Activated naive CD8-positive, alpha-beta T cell treated with anti-CD3 and anti-CD28 coated beads, Interleukin-2, amount 10 ng/mL, durations not matched to agents 7 days and 5 days (primary cell): ENCODE measurements around the gene COL18A1. TPM values are rescaled to one million over a fixed set of nuclear protein-coding genes. Genes with fewer than 3 reads are reported as not detected.
A peak's percentile ranks its signal among the peaks of the same experiment; 100 is the strongest.

ENCODE experiments used
- ATAC-seq: fragments of 150-1000 bp; cut with Tn5 transposase; one replicate; pipeline ENCODE4 v1.10.0; 2021; ENCODE audit warnings: low read depth, moderate library complexity
- POLR2A ChIA-PET: fragments of 350-600 bp; sonication (Branson Sonifier 250); formaldehyde crosslinking; loops from one replicate; lab custom pipeline; 2021; ENCODE audit warnings: antibody characterized with exemption; lab: Charles Lee
- DNase-seq: peaks from one replicate; pipeline ENCODE4 v3.0.0; 2021
- H3K27ac Mint-ChIP-seq: one replicate; pipeline ENCODE4 v1.8.0; 2022; ENCODE audit warnings: mild to moderate bottlenecking, mixed read lengths
- H3K27me3 Mint-ChIP-seq: one replicate; pipeline ENCODE4 v1.8.0; 2022; ENCODE audit warnings: mild to moderate bottlenecking, moderate library complexity, mixed read lengths
- H3K36me3 Mint-ChIP-seq: one replicate; pipeline ENCODE4 v1.8.0; 2021; ENCODE audit warnings: mild to moderate bottlenecking, mixed read lengths
- H3K4me1 Mint-ChIP-seq: one replicate; pipeline ENCODE4 v1.8.0; 2021; ENCODE audit warnings: mixed read lengths
- H3K4me3 Mint-ChIP-seq: one replicate; pipeline ENCODE4 v1.8.0; 2022; ENCODE audit warnings: mild to moderate bottlenecking, moderate library complexity, mixed read lengths
- H3K9me3 Mint-ChIP-seq: one replicate; pipeline ENCODE4 v1.8.0; 2021; ENCODE audit warnings: mixed read lengths
- total RNA-seq, 2 experiments: library from RNA; stranded (reverse); gene quantifications; one replicate each; pipeline ENCODE4 v1.2.3, GENCODE V29; 2021

COL18A1 gene
- total RNA-seq, 2 experiments from 2014 or later, result 12.5 to 12.8 TPM

DNA sequence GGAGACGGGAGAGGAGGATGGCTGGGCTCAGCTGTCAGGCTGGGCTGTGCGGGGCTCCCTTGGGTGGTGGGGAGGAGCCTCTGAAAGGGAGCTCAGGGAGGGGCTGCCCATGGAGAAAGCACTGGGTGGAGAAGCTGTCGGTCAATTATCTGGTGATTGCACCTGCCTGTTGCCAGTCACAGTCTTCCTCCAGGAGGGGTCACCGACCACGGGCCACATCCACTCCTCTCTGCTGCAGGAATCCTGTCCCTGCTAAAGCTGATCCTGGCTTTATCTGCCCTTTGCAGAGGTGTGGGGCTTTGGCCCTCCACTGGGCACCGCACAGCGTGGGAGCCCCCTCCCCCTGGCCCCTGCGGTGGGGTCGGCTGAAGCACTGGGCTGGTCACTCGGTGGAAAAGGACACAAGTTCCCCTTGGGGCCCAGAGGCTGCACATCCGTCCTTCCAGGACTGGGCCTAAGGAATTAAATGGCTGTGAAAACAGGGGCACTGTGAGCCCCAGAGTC lies 21.8 kb upstream of the COL18A1 start:
- ATAC-seq (no peak), DNase-seq (peak; percentile 6)
- H3K36me3 Mint-ChIP-seq, result no peaks in the 10 kb centered on the region
- H3K27me3 Mint-ChIP-seq, result peaks cover 4% of the 10 kb centered on the region
- no peak overlapping the region for H3K27ac Mint-ChIP-seq
- H3K4me1 Mint-ChIP-seq, result no peaks in the 10 kb centered on the region
- H3K9me3 Mint-ChIP-seq, result no peaks in the 10 kb centered on the region
- H3K4me3 Mint-ChIP-seq, result no peak overlapping the region
- POLR2A ChIA-PET, result no interaction called here

DNA sequence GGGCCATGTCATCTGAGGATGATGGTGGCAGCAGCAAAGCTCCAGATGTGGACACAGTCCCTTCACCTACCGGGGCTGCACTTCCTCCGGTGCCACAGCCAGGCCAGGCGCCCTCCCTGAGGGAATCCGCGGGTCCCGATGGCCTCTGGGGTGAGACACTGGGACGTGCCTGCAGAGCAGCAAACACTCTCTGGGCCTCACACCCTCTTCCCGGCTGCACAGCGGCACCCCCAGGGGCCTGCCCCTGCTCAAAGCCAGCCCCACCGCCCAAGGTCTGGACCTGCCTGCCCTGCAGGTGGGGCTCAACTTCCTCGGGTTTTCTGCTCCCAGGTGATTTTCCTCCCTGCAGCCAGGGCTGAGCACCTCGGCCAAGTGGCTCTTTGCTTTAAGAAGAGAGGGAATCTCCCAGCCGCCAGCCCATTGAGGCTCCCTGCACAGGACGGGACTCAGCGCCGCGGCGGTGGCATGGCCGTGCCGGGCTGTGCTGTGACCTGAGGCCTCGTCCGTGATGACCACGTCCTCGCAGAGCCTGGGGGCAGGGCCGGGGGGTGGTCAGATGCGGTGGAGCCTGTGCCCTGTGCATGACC lies 21.3 kb upstream of the COL18A1 start:
- DNase-seq (peak; percentile 25), ATAC-seq (no peak)
- no peak overlapping the region for H3K4me3 Mint-ChIP-seq
- H3K9me3 Mint-ChIP-seq, result no peaks in the 10 kb centered on the region
- POLR2A ChIA-PET, result no interaction called here
- no peaks in the 10 kb centered on the region for H3K27me3 Mint-ChIP-seq
- no peak overlapping the region for H3K27ac Mint-ChIP-seq
- no peaks in the 10 kb centered on the region for H3K4me1 Mint-ChIP-seq
- no peaks in the 10 kb centered on the region for H3K36me3 Mint-ChIP-seq

DNA sequence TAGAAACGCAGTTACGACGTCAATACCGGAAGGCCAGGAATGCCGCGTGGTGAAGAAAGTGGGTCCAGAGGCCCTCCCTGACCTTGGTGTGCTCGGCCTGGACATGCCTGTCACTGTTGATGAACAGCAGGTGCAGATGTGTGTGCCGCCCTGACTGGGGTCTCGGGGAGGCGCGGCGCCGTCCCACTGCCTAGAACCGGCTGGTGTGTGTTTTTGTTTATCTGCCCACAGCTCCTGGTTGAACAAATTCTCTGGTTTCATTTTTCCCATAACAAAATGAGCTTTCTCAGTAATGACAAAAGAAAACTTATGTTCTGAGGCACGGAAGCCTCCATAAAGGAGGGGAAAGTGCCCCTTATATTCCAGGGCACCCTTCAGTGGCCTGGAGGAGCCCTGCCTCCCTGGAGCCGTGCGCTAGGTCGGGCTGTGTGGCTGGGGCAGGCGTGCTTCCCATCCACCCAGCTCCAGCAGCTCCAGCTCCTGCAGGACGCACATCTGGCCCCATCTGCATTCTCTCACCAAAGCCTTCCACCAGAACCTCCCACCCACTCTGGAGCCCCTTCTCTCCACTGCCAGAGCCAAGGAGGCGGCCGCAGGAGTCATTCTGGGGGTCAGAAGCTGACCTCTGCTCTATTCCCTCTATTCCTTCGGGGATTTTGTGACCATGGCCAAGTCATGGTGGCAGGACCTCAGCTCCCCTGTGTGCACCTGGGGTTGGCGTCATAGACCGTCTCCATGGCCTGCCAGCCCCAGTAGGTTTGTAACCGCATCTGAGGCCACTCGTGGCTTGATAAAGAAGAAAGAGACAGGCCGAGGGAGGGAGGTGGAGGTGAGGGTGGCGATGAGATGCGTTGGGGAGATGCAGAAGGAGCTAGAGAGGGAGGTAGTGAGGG lies 20.1 kb upstream of the COL18A1 start:
- Mint-ChIP-seq H3K36me3 (no peaks in the 10 kb centered on the region), H3K4me1 (no peaks in the 10 kb centered on the region)

DNA sequence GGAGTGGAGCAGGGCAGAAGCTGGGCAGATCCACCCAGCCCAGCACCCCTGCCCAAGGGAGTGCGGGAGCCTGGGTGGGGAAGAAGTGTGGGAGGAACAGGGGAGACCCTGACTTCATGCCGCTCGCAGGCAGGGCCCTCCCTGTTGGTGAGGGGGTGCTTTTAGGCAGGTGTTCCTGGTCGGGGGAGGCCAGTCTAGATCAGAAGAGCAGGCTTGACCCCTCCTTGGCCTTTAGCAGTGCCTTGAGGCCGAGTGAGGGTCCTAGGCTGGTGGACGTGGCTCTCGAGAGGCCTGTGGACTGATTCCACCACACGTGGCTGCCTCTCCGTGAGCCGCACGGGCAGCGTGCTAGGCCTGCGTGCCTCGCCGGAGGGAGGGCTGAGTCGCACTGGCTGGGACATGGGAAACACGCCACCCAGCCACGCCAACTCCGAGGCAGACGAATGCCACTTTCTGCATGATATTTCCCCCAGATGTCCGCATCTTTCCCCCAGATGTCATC lies 19.4 kb upstream of the COL18A1 start:
- no peaks in the 10 kb centered on the region for H3K4me1 Mint-ChIP-seq
- H3K27ac Mint-ChIP-seq, result no peak overlapping the region
- no peaks in the 10 kb centered on the region for H3K27me3 Mint-ChIP-seq
- peak; percentile 22 for DNase-seq
- no peak for ATAC-seq
- POLR2A ChIA-PET, result no interaction called here
- no peaks in the 10 kb centered on the region for H3K36me3 Mint-ChIP-seq
- H3K9me3 Mint-ChIP-seq, result no peaks in the 10 kb centered on the region
- H3K4me3 Mint-ChIP-seq, result no peak overlapping the region

More for the DNA sequence above, 20.1 kb upstream of the COL18A1 start:
- DNase-seq, result peak; percentile 20
- Mint-ChIP-seq H3K9me3 (no peaks in the 10 kb centered on the region), H3K27ac (no peak overlapping the region), H3K4me3 (no peak overlapping the region), H3K27me3 (no peaks in the 10 kb centered on the region)
- POLR2A ChIA-PET, result no interaction called here
- no peak for ATAC-seq

DNA sequence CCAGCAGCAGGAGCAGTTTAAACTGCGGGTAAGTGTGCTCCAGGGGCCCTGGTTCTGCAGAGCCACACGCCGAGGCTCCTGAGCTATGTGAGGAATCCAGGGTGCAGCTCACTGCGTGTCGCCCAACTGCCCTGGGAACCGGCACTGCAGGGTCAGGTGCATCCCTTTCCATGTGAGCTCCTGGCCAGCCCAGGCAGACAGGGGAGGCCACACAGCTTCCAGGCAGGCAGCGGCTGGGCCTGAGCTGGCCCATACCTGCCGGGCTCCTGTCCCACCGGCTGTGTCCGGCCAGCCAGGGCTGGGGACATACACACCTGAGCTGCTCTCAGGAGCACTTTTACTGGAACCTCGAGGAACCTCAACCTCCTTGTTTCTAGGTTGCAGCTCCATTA lies 18.6 kb upstream of the COL18A1 start:
- Mint-ChIP-seq H3K9me3 (no peaks in the 10 kb centered on the region), H3K27ac (no peak overlapping the region), H3K4me3 (no peak overlapping the region), H3K4me1 (no peaks in the 10 kb centered on the region), H3K27me3 (no peaks in the 10 kb centered on the region), H3K36me3 (no peaks in the 10 kb centered on the region)
- ATAC-seq (no peak), DNase-seq (peak; percentile 23)
- POLR2A ChIA-PET, result no interaction called here

DNA sequence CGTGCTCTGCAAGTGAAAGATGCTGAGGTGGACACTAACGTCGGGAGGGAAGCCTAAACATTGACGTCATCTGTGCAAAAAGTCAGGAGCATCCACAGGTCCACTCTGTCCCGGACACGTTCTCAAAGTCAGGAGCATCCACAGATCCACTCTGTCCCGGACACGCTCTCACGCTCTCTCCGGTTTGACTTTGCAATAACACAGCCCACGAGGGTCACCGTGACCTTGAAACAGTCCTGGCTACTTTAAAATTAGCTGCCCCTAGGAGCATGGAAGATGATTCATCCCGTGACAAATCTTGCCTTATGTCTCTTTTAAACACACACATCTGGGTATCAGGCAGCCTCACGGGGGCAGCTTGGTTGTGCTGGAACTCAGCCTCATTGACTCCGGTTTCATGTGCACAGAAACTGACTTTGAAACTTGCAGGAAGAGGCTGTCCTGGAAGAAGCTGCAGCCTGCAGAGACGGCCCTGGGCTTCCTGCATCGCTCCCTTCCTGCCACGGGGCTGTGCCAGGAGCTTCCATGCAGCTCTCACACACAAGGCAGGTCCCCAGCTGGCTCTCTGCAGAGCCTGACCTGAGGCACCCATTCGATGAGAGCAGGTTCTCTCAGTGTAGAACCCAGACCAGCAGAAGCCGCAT lies 18.1 kb upstream of the COL18A1 start:
- H3K4me1 Mint-ChIP-seq, result no peaks in the 10 kb centered on the region
- H3K36me3 Mint-ChIP-seq, result no peaks in the 10 kb centered on the region
- no peak overlapping the region for H3K27ac Mint-ChIP-seq
- peak; percentile 15 for DNase-seq
- POLR2A ChIA-PET, result no interaction called here
- no peaks in the 10 kb centered on the region for H3K27me3 Mint-ChIP-seq
- H3K4me3 Mint-ChIP-seq, result no peak overlapping the region
- H3K9me3 Mint-ChIP-seq, result no peaks in the 10 kb centered on the region
- no peak for ATAC-seq

DNA sequence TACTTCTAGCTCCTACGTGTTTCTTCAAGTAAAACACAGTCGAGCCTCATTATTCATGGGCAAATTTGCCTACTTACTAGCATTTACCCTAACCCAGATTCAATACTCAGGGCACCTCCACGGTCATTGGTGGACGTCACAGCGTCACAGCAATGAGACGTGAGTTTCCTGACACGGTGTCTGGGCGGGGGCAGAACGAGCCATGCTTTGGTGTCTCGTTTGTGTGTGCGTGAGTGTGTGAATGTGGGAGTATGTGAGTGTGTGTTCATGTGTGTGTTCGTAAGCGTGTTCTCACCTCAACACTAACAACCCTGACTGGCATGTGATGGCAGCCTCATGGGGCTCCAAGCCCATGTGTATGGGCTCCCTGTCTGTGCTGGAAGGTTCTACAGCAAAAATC lies 17.5 kb upstream of the COL18A1 start:
- H3K27me3 Mint-ChIP-seq, result no peaks in the 10 kb centered on the region

DNA sequence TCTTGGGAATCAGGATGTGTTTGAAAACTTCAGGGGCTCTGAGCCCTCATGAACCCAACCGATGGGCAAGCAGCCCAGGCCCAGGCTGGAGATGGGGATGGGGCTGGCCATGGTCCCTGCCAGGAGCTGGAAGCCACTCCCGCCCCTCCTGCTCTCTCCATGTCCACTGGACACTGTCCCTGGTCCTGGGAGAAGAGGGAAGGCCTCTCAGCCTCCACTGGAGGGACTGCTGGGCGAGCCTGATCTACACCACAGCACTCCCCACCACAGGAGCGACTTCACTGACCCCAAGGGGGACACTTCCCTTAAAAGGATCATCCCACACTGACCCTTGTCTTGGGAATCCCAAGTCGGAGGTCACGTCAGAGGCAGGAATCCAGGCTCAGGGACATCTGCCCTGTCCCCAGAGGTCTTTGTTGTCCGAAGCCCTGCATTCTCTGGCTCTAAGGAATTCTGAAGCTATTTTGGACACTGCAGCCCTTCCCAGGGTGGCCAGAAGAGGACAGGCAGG lies 16.9 kb upstream of the COL18A1 start:
- Mint-ChIP-seq H3K36me3 (no peaks in the 10 kb centered on the region), H3K9me3 (no peaks in the 10 kb centered on the region), H3K4me3 (no peak overlapping the region), H3K27ac (no peak overlapping the region), H3K27me3 (no peaks in the 10 kb centered on the region), H3K4me1 (no peaks in the 10 kb centered on the region)
- POLR2A ChIA-PET, result no interaction called here
- no peak for ATAC-seq
- DNase-seq, result peak; percentile 13

More for the DNA sequence above, 17.5 kb upstream of the COL18A1 start:
- ATAC-seq, result no peak
- H3K36me3 Mint-ChIP-seq, result no peaks in the 10 kb centered on the region
- no peak overlapping the region for H3K4me3 Mint-ChIP-seq
- no peaks in the 10 kb centered on the region for H3K4me1 Mint-ChIP-seq
- H3K27ac Mint-ChIP-seq, result no peak overlapping the region
- H3K9me3 Mint-ChIP-seq, result no peaks in the 10 kb centered on the region
- POLR2A ChIA-PET, result no interaction called here
- peak; percentile 10 for DNase-seq

DNA sequence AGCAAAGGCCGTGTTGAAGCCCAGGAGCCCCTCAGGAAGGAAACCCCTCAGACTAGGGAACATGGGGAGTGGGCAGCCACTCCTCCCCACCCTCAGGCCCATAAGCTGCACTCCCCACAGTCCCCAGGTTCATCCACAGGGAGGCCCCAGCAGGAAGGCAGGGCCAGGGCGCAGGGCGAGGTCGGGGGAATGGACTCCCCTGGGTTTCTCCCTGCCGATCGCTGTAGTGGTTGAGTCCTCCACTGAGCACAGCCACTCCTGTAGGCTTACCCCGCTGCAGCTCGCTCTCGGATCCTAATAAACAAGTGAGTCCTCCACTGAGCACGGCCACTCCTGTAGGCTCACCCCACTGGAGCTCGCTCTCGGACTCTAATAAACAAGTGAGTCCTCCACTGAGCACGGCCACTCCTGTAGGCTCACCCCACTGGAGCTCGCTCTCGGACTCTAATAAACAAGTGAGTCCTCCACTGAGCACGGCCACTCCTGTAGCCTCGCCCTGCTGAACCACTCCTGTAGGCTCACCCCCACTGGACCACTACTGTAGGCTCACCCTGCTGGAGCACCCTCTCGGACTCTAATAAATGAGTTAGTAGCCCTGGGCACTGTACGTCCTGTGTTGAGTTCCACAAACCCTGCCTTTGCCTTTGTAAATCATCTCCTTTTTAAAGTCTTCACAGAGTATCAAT lies 16.2 kb upstream of the COL18A1 start:
- ATAC-seq, result no peak
- Mint-ChIP-seq H3K4me1 (no peaks in the 10 kb centered on the region), H3K4me3 (no peak overlapping the region), H3K27me3 (no peaks in the 10 kb centered on the region), H3K9me3 (no peaks in the 10 kb centered on the region), H3K36me3 (no peaks in the 10 kb centered on the region), H3K27ac (no peak overlapping the region)
- peak; percentile 14 for DNase-seq
- POLR2A ChIA-PET, result no interaction called here

DNA sequence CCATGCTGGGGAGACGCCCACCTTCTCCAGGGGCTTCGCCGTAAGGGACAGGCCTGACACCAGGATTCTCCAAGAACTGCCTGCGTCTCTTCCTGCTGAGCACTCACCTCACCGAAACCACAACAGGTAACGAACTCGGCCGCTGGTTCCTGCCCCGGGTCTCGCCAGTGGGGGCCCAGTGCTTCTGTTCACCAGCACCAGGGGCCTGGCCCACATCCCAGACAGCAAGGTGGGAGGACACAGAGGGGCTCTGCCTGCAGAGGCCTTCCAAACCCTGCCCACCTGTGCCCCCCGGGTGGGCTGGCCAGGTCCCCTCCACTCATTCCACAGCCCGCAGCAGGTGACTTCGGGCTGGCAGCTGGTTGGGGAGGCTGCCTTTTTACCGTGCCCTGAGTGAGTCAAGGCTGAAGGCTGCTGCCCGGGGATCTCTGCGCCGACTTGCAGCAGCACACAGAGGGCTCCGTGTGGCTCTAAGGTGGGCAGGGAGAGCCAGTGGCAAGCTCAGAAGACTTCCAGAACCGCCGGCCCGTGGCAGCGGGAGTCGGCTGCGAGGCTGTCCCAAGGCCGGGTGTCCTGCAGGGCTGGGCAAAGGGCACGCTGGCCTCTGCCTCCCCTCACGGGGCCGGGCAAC lies 14.7 kb upstream of the COL18A1 start:
- POLR2A ChIA-PET, result no interaction called here
- no peaks in the 10 kb centered on the region for H3K36me3 Mint-ChIP-seq
- no peaks in the 10 kb centered on the region for H3K27me3 Mint-ChIP-seq
- ATAC-seq (no peak), DNase-seq (peak; percentile 26)
- no peak overlapping the region for H3K27ac Mint-ChIP-seq
- no peaks in the 10 kb centered on the region for H3K9me3 Mint-ChIP-seq
- no peaks in the 10 kb centered on the region for H3K4me1 Mint-ChIP-seq
- H3K4me3 Mint-ChIP-seq, result no peak overlapping the region

DNA sequence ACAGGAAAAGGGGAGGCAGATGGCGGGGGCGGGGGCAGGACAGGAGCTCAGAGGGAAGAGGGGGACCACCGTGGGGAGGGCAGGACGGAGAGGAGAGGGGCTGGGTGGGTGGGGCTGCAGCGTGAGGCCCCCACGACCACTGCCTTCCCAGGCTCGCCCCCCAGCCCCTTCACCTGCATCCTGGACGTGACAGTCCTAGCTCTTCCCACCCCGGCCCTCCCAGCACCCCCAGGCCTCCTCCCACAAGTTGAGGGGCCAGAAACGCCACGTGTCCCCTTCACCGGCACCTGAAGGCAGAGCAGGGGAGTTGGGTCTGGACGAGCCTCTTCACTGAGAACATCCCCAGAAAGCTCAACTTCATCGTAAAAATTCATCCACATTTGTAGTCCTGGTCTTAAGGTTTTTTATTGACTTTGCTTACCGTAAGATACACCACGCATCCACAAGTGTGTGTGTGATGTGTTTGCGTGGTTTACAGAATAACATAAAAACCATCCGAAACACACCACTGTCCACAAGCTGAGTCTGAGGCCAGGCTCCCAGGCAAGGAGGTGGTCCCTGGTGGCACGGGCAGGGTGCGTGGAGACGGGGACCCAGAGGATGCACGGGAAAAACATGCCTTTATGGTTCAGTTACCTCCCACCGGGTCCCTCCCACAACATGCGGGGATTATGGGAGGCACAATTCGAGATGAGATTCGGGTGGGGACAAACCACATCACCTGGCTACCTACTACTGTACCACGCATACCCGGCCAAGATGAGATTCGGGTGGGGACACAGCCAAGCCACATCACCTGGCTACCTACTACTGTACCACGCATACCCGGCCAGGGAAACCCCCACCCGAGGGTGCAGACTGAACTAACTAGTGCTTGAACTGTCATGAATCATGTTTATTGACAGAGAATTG lies 13.9 kb upstream of the COL18A1 start:
- no peaks in the 10 kb centered on the region for H3K4me1 Mint-ChIP-seq
- POLR2A ChIA-PET, result no interaction called here
- H3K27ac Mint-ChIP-seq, result no peak overlapping the region

More for the DNA sequence above, 13.9 kb upstream of the COL18A1 start:
- ATAC-seq, result no peak
- peak; percentile 21 for DNase-seq
- peaks cover 6% of the 10 kb centered on the region for H3K27me3 Mint-ChIP-seq
- no peaks in the 10 kb centered on the region for H3K9me3 Mint-ChIP-seq
- H3K36me3 Mint-ChIP-seq, result no peaks in the 10 kb centered on the region
- no peak overlapping the region for H3K4me3 Mint-ChIP-seq
